Glutamatergic neuron (in vitro differentiated cells): ENCODE data around the gene GSN. TPM values are rescaled to one million over a fixed set of nuclear protein-coding genes. Genes with fewer than 3 reads are reported as not detected.

Experiments used
- DNase-seq: peaks from one replicate; pipeline ENCODE4 v3.0.0; 2022
- H3K27ac Mint-ChIP-seq: one replicate; pipeline ENCODE4 v1.8.0; 2020; ENCODE audit warnings: mild to moderate bottlenecking, mixed read lengths, inconsistent platforms; ENCODE audit not compliant: unreplicated experiment
- H3K27me3 Mint-ChIP-seq: one replicate; pipeline ENCODE4 v1.8.0; 2020; ENCODE audit warnings: mild to moderate bottlenecking, moderate library complexity, mixed read lengths, inconsistent platforms; ENCODE audit not compliant: unreplicated experiment
- H3K36me3 Mint-ChIP-seq: one replicate; pipeline ENCODE4 v1.8.0; 2020; ENCODE audit warnings: mild to moderate bottlenecking, mixed read lengths, inconsistent platforms; ENCODE audit not compliant: unreplicated experiment
- H3K4me1 Mint-ChIP-seq: one replicate; pipeline ENCODE4 v1.8.0; 2020; ENCODE audit warnings: mild to moderate bottlenecking, low read depth, mixed read lengths, inconsistent platforms; ENCODE audit not compliant: unreplicated experiment
- H3K4me3 Mint-ChIP-seq: one replicate; pipeline ENCODE4 v1.8.0; 2020; ENCODE audit warnings: mild to moderate bottlenecking, mixed read lengths, inconsistent platforms; ENCODE audit not compliant: unreplicated experiment
- H3K9me3 Mint-ChIP-seq: one replicate; pipeline ENCODE4 v1.8.0; 2020; ENCODE audit warnings: mild to moderate bottlenecking, moderate library complexity, mixed read lengths, inconsistent platforms; ENCODE audit not compliant: unreplicated experiment
- total RNA-seq: library from RNA; stranded (reverse); fragmentation: NEBNext Ultra II Directional; extraction: Animal tissue kit (Norgen Biotek cat#: 25700); gene quantifications from one replicate; pipeline ENCODE4 v1.2.1, GENCODE V29; 2021; ENCODE audit not compliant: unreplicated experiment
- TF ChIP-seq, protein P1 (sequence below): fragments of 200-600 bp; sonication (generic); IDR thresholded peaks from one replicate; pipeline ENCODE4 v1.5.0; 2021; ENCODE audit not compliant: partially characterized antibody, unreplicated experiment

The GSN gene
- total RNA-seq, 1 donor from 2014 or later, result 11.6 TPM

DNA sequence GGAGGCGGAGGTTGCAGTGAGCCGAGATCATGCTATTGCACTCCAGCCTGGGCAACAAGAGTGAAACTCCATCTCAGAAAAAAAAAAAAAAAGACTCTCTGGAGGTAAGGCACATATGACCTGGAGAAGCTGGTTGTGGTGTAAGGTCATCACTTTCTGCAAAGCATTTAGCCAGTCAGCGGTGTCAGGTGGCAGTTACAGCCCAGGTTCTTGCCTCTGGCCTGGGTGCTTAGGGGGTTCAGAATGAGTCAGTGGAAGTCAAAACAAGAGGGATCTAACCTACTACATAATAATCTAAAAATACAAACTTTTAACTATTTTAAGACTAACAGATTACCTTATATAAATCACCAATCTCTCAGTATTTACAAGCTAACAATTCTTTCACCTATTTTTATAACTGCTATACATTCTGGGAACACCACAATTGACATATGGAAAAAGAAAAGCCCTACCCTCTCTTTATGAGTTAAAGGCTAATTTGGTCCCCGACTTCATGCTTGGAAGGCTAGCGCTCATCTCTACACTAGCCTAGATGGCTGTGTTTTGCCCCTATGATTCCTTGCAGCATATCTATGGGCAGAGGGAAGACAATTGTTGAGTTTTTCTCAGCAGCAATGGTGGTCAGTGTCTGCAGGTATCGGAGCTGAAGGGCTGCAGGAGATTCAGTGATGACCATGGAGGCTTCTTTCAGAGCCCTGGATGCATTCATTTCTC lies 72.9 kb downstream of the GSN start:
- Mint-ChIP-seq H3K36me3 (no peaks in the 10 kb centered on the region), H3K27ac (no peak overlapping the region), H3K4me1 (no peaks in the 10 kb centered on the region), H3K9me3 (no peaks in the 10 kb centered on the region), H3K27me3 (no peaks in the 10 kb centered on the region), H3K4me3 (no peak overlapping the region)
- DNase-seq, result no peak
- TF ChIP-seq, protein P1, sequence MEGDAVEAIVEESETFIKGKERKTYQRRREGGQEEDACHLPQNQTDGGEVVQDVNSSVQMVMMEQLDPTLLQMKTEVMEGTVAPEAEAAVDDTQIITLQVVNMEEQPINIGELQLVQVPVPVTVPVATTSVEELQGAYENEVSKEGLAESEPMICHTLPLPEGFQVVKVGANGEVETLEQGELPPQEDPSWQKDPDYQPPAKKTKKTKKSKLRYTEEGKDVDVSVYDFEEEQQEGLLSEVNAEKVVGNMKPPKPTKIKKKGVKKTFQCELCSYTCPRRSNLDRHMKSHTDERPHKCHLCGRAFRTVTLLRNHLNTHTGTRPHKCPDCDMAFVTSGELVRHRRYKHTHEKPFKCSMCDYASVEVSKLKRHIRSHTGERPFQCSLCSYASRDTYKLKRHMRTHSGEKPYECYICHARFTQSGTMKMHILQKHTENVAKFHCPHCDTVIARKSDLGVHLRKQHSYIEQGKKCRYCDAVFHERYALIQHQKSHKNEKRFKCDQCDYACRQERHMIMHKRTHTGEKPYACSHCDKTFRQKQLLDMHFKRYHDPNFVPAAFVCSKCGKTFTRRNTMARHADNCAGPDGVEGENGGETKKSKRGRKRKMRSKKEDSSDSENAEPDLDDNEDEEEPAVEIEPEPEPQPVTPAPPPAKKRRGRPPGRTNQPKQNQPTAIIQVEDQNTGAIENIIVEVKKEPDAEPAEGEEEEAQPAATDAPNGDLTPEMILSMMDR, result no peak

DNA sequence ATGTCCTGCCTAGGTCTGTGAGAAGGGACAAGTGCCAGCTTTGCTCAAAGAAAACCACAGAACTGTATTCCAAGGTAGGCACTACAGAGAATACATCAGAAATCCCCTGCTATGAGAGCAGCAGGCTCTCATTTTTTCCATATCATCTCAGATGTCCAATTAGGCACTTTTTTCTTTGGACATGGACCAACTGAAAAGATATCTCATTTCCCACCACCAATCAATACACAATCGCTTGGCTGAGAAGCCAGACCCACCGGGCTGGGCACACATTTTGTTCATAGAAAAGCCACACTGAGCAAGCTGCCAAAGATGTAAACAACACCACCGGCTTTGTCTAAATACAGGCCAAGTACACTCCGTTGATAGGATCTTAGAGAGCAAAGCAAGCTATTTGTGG lies 76.2 kb downstream of the GSN start:
- Mint-ChIP-seq H3K4me1 (no peaks in the 10 kb centered on the region), H3K9me3 (peaks cover 2% of the 10 kb centered on the region), H3K27me3 (no peaks in the 10 kb centered on the region), H3K36me3 (no peaks in the 10 kb centered on the region), H3K4me3 (no peak overlapping the region), H3K27ac (no peak overlapping the region)
- DNase-seq, result no peak
- TF ChIP-seq, protein P1, result no peak

- Mint-ChIP-seq H3K27me3 (no peaks in the 10 kb centered on the region), H3K36me3 (no peaks in the 10 kb centered on the region), H3K4me3 (no peak overlapping the region), H3K4me1 (no peaks in the 10 kb centered on the region), H3K9me3 (peaks cover 2% of the 10 kb centered on the region), H3K27ac (no peak overlapping the region)
- TF ChIP-seq, protein P1, result no peak
- no peak for DNase-seq
Observed at GRCh38 chr9:121345070-121345469, 77.1 kb downstream of the GSN start.

GRCh38 chr9:121348221-121348620 lies 80.3 kb downstream of the GSN start:
- TF ChIP-seq, protein P1, result no peak
- Mint-ChIP-seq H3K27me3 (no peaks in the 10 kb centered on the region), H3K27ac (no peak overlapping the region), H3K36me3 (no peaks in the 10 kb centered on the region), H3K4me1 (no peaks in the 10 kb centered on the region), H3K4me3 (no peak overlapping the region), H3K9me3 (peaks cover 2% of the 10 kb centered on the region)
- no peak for DNase-seq

GRCh38 chr9:121349009-121349408 lies 81.0 kb downstream of the GSN start:
- no peaks in the 10 kb centered on the region for H3K27me3 Mint-ChIP-seq
- TF ChIP-seq, protein P1, result no peak
- no peaks in the 10 kb centered on the region for H3K36me3 Mint-ChIP-seq
- peaks cover 2% of the 10 kb centered on the region for H3K9me3 Mint-ChIP-seq
- no peaks in the 10 kb centered on the region for H3K4me1 Mint-ChIP-seq
- no peak for DNase-seq
- H3K4me3 Mint-ChIP-seq, result no peak overlapping the region
- no peak overlapping the region for H3K27ac Mint-ChIP-seq
